ENCODE data around the gene NUP43.
"Not testable (repeated sequence)": the region's sequence is repeated elsewhere in the genome, so short reads cannot be mapped to it uniquely, and the experiment has no call there.

Gene NUP43

GRCh38 chr6:149746147-149746946, at the start of gene NUP43:
TSS of gene NUP43 (minus strand) at chr6:149746529. CDS start at chr6:149746495, 34 bp downstream.
- peak; percentile 90 for DNase-seq (ENCODE audit: low read depth, low spot score)

- DNase-seq (ENCODE audit: low read depth, low spot score), result no peak
These were observed 37.2 kb upstream of the NUP43 start for GRCh38 chr6:149783551-149783950.

GRCh38 chr6:149782337-149782736, 36.0 kb upstream of the NUP43 start:
- DNase-seq (ENCODE audit: low read depth, low spot score), result no peak

GRCh38 chr6:149781715-149782114, 35.4 kb upstream of the NUP43 start:
- no peak for DNase-seq (ENCODE audit: low read depth, low spot score)

GRCh38 chr6:149779644-149779963, 33.3 kb upstream of the NUP43 start:
- no peak for DNase-seq (ENCODE audit: low read depth, low spot score)

GRCh38 chr6:149777624-149778023, 31.3 kb upstream of the NUP43 start:
- DNase-seq (ENCODE audit: low read depth, low spot score), result no peak

- DNase-seq (ENCODE audit: low read depth, low spot score), result no peak
These were observed 25.6 kb upstream of the NUP43 start for GRCh38 chr6:149771925-149772324.

- DNase-seq (ENCODE audit: low read depth, low spot score), result no peak
These were observed 24.9 kb upstream of the NUP43 start for GRCh38 chr6:149771185-149771584.

GRCh38 chr6:149769676-149770075, 23.3 kb upstream of the NUP43 start:
- DNase-seq (ENCODE audit: low read depth, low spot score), result no peak

- no peak for DNase-seq (ENCODE audit: low read depth, low spot score)
These were observed 19.9 kb upstream of the NUP43 start for GRCh38 chr6:149766156-149766769.

GRCh38 chr6:149763866-149764265, 17.5 kb upstream of the NUP43 start:
- DNase-seq (ENCODE audit: low read depth, low spot score), result no peak

- no peak for DNase-seq (ENCODE audit: low read depth, low spot score)
These were observed 15.1 kb upstream of the NUP43 start for GRCh38 chr6:149761438-149761837.

- no peak for DNase-seq (ENCODE audit: low read depth, low spot score)
These were observed 9.9 kb upstream of the NUP43 start for GRCh38 chr6:149756261-149756636.

- no peak for DNase-seq (ENCODE audit: low read depth, low spot score)
These were observed 9.3 kb upstream of the NUP43 start for GRCh38 chr6:149755300-149756260.

- DNase-seq (ENCODE audit: low read depth, low spot score), result no peak
These were observed 8.2 kb upstream of the NUP43 start for GRCh38 chr6:149754548-149754947.

- not testable (repeated sequence) for DNase-seq (ENCODE audit: low read depth, low spot score)
These were observed 7.0 kb upstream of the NUP43 start for GRCh38 chr6:149753374-149753637.

- no peak for DNase-seq (ENCODE audit: low read depth, low spot score)
These were observed 6.5 kb upstream of the NUP43 start for GRCh38 chr6:149752600-149753373.

GRCh38 chr6:149751920-149752319, 5.6 kb upstream of the NUP43 start:
- DNase-seq (ENCODE audit: low read depth, low spot score), result not testable (repeated sequence)

- DNase-seq (ENCODE audit: low read depth, low spot score), result no peak
These were observed 4.9 kb upstream of the NUP43 start for GRCh38 chr6:149751239-149751638.

GRCh38 chr6:149750136-149750609, 3.8 kb upstream of the NUP43 start:
- peak; percentile 33 for DNase-seq (ENCODE audit: low read depth, low spot score)

GRCh38 chr6:149749594-149750135, 3.3 kb upstream of the NUP43 start, which contains the start of gene PCMT1:
TSS of gene PCMT1 (plus strand) at chr6:149749741. CDS start at chr6:149749902, 161 bp downstream.
- DNase-seq (ENCODE audit: low read depth, low spot score), result peak; percentile 74
